Erythroblast (primary cell): ENCODE results near the gene BLNK.

Experiments used
- GATA1 ChIP-seq: IDR thresholded peaks from 2 replicates; pipeline ENCODE4 v1.6.1; 2011; ENCODE audit warnings: low read depth, mild to moderate bottlenecking, control low read depth, low read length, moderate library complexity
- POLR2A ChIP-seq: IDR thresholded peaks from 2 replicates; pipeline ENCODE4 v1.6.1; 2011; ENCODE audit warnings: mild to moderate bottlenecking, low read length

GRCh38 chr10:96290368-96291133 lies 19.2 kb upstream of the BLNK start:
- no peak for TF ChIP-seq POLR2A
- no peak for TF ChIP-seq GATA1
